ENCODE data around the gene TMPRSS11A.

TMPRSS11A gene

GRCh38 chr4:67911141-67911540 lies 52.2 kb downstream of the TMPRSS11A start:
- no peak for DNase-seq

- no peak for DNase-seq
Measured at GRCh38 chr4:67910585-67910905, 52.7 kb downstream of the TMPRSS11A start.

GRCh38 chr4:67909905-67910584 lies 53.2 kb downstream of the TMPRSS11A start:
- DNase-seq = no peak

GRCh38 chr4:67907650-67908049 lies 55.6 kb downstream of the TMPRSS11A start:
- DNase-seq = no peak

- no peak for DNase-seq
Measured at GRCh38 chr4:67899096-67899495, 64.2 kb downstream of the TMPRSS11A start.

GRCh38 chr4:67897686-67898085 lies 65.6 kb downstream of the TMPRSS11A start:
- no peak for DNase-seq

GRCh38 chr4:67896421-67897065 lies 66.8 kb downstream of the TMPRSS11A start:
- DNase-seq = no peak

- DNase-seq = no peak
Measured at GRCh38 chr4:67894659-67895058, 68.6 kb downstream of the TMPRSS11A start.

- DNase-seq = no peak
Measured at GRCh38 chr4:67892905-67893304, 70.4 kb downstream of the TMPRSS11A start.

- no peak for DNase-seq
Measured at GRCh38 chr4:67892253-67892652, 71.0 kb downstream of the TMPRSS11A start.

GRCh38 chr4:67891645-67892044 lies 71.6 kb downstream of the TMPRSS11A start:
- no peak for DNase-seq

GRCh38 chr4:67886281-67886680 lies 77.0 kb downstream of the TMPRSS11A start:
- no peak for DNase-seq

GRCh38 chr4:67885762-67886161 lies 77.5 kb downstream of the TMPRSS11A start:
- DNase-seq = no peak

- no peak for DNase-seq
Measured at GRCh38 chr4:67884701-67885100, 78.6 kb downstream of the TMPRSS11A start.

GRCh38 chr4:67883902-67884301 lies 79.4 kb downstream of the TMPRSS11A start, which contains the start of gene TMPRSS11D:
TSS of gene TMPRSS11D (minus strand) at chr4:67884002. CDS start at chr4:67883933, 69 bp downstream.
- no peak for DNase-seq

- DNase-seq = no peak
Measured at GRCh38 chr4:67883458-67883857, 79.8 kb downstream of the TMPRSS11A start.

- no peak for DNase-seq
Measured at GRCh38 chr4:67880866-67881610, 82.3 kb downstream of the TMPRSS11A start.

GRCh38 chr4:67879486-67879885 lies 83.8 kb downstream of the TMPRSS11A start:
- no peak for DNase-seq

- no peak for DNase-seq
Measured at GRCh38 chr4:67877086-67877485, 86.2 kb downstream of the TMPRSS11A start.

- DNase-seq = no peak
Measured at GRCh38 chr4:67874986-67875385, 88.3 kb downstream of the TMPRSS11A start.

- DNase-seq = no peak
Measured at GRCh38 chr4:67873116-67873515, 90.2 kb downstream of the TMPRSS11A start.

GRCh38 chr4:67871867-67872266 lies 91.4 kb downstream of the TMPRSS11A start:
- DNase-seq = no peak

- DNase-seq = no peak
Measured at GRCh38 chr4:67869580-67870190, 93.6 kb downstream of the TMPRSS11A start.

GRCh38 chr4:67861513-67861912 lies 101.8 kb downstream of the TMPRSS11A start:
- DNase-seq = no peak

Data from activated CD4-positive, alpha-beta T cell treated with anti-CD3 and anti-CD28 coated beads for 48 hours (primary cell).